GM12875 (cell line): ENCODE results near the gene EEF1AKMT1.

Experiments used
- H3K4me3 ChIP-seq: one replicate; pipeline ENCODE4 v1.5.1; 2011; ENCODE audit warnings: low read depth, low read length, control low read depth
- TF ChIP-seq, protein P1 (sequence below): IDR thresholded peaks from 2 replicates; pipeline ENCODE4 v1.5.1; 2011; ENCODE audit warnings: low read depth, mild to moderate bottlenecking, control low read depth, inconsistent platforms, low read length, moderate library complexity, borderline replicate concordance; ENCODE audit not compliant: insufficient read depth

The EEF1AKMT1 gene

DNA sequence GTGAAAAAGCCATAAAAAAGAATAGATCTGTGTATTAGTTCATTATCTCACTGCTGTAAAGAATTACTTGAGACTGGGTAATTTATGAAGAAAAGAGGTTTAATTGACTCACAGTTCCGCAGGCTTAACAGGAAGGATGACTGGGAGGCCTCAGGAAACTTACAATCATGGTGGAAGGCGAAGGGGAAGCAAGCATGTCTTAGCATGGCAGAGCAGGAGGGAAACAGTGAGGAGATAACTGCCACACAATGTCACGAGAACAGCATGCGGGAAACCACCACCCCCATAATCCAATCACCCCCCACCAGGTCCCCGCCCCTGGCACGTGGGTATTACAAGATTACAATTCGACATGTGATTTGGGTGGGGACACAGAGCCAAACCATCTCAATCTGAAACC lies 39.1 kb upstream of the EEF1AKMT1 start:
- TF ChIP-seq, protein P1, sequence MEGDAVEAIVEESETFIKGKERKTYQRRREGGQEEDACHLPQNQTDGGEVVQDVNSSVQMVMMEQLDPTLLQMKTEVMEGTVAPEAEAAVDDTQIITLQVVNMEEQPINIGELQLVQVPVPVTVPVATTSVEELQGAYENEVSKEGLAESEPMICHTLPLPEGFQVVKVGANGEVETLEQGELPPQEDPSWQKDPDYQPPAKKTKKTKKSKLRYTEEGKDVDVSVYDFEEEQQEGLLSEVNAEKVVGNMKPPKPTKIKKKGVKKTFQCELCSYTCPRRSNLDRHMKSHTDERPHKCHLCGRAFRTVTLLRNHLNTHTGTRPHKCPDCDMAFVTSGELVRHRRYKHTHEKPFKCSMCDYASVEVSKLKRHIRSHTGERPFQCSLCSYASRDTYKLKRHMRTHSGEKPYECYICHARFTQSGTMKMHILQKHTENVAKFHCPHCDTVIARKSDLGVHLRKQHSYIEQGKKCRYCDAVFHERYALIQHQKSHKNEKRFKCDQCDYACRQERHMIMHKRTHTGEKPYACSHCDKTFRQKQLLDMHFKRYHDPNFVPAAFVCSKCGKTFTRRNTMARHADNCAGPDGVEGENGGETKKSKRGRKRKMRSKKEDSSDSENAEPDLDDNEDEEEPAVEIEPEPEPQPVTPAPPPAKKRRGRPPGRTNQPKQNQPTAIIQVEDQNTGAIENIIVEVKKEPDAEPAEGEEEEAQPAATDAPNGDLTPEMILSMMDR = no peak
- H3K4me3 ChIP-seq = no peak overlapping the region

DNA sequence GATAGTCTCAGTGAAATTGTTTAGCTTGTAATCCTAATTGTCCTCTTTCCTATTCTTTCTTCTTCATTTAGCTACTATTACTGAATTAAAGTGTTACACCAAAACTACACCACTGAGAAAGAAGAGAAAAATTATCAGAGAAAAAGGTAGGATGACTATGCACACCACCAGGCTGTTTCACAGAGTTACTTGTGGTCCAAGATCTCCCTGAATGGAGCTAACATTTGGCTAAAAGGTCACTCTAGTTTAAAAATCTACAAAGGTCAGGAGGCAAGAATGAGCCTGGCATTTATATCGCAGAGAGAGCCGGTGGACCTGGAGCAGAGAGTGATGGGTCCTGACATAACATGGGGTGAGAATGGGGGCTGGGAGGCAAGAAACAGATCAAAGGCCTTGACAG lies 37.0 kb upstream of the EEF1AKMT1 start:
- H3K4me3 ChIP-seq = no peak overlapping the region
- TF ChIP-seq, protein P1 = no peak

DNA sequence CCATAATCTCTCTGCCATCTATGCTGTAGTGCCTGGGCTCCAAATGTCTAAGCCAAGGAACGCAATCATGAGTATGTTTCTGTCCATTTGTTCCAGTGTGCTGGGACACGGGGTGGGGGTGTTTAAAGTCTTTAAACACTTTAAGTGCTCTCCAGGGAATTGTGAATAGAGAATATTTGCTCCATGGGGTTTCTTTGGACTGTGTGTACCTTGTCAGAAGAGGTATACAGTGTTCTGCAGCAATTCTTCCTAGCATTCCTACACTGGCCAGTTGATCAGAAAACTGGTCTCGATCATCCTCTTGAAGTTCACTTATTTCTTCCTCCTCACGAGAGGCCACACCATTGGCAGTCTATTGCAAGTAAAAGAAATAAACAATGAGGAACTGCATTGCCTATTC lies 35.1 kb upstream of the EEF1AKMT1 start:
- no peak overlapping the region for H3K4me3 ChIP-seq

DNA sequence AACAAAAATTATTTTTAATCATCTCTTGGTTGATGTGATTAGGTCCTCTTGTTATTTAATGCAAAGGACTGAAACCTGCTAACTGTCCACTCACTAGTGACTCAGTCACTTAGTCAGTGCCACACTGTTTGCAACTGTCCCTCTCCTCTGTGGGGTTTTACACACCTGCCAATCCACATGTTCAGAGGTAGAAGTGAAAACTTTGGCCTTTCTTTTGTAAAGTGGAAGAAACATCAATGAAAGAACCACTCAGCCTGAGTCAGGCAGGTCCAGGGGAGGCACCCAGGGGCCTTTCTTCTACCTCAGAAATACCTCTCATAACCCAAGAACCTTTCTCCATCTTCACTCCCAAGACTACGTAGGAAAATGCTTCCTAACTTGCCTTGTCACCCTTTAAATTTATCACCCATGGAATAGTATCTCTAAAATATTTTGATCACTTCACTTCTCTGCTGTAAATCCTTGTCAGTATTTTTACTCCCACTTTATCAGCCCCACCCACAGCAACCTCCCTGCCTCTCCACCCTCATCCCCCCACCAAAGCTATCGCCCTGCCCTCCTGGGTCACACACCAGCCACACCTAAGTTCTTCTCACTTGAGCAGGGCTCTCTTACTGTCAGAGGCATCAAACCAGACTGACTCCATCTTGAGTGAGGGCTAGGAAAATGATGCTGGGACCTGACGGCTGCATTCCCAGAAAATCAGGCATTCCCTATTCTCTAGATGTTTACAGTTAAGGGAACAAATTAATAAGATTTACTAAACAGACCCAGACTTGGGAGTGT lies 29.6 kb upstream of the EEF1AKMT1 start:
- TF ChIP-seq, protein P1 = no peak

More for the DNA sequence above, 35.1 kb upstream of the EEF1AKMT1 start:
- TF ChIP-seq, protein P1 = no peak

DNA sequence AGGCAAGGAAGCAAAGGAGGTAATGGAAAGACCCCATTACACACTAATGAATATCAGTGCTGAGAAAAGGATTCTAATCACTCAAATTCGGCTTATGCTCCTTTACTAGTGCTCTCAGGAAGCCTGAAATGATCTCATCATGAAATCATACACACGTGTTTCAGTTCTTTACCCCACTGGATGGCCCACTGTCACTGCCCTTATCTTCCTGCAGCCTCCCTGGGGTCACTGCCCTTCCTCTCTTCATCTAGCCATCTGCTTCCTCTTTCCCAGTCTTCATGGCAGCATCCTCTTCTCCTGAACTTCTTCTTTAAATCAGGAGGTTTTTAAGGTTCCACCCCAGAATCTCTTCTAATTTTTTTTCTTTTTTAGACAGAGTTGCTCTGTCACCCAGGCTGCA lies 27.9 kb upstream of the EEF1AKMT1 start:
- TF ChIP-seq, protein P1 = no peak
- no peak overlapping the region for H3K4me3 ChIP-seq

More for the DNA sequence above, 29.6 kb upstream of the EEF1AKMT1 start:
- no peak overlapping the region for H3K4me3 ChIP-seq

DNA sequence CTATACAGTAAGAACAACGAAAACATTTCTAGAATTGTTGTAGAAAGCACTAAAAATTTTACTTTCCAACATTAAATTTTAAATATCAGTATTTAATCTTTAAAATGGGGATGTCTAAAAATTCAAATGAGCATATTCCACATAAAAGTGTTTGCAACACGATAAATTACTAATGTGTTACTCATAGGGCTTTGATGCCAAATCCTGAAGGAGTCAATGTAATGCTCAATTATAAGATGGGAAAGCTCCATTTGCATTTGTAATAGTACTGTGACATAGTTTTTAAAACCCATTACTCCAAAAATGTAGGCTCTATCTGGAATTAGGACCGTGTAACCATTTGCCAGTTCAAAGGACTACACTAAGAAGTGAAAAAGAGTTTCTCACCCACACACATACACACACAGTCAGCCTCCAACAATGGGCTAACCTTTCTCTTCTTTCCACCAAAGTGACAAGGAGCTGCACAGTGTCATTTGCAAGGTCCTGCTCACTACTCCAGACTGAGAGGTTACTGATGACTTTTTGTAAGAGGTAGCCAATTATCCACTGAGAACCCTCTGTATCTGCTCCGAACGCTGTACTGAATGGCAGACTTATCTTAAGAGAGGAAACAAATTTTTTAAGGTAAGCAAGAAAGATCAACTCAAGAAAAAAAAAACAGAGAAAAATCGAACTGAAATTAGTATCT lies 26.1 kb upstream of the EEF1AKMT1 start:
- TF ChIP-seq, protein P1 = no peak

DNA sequence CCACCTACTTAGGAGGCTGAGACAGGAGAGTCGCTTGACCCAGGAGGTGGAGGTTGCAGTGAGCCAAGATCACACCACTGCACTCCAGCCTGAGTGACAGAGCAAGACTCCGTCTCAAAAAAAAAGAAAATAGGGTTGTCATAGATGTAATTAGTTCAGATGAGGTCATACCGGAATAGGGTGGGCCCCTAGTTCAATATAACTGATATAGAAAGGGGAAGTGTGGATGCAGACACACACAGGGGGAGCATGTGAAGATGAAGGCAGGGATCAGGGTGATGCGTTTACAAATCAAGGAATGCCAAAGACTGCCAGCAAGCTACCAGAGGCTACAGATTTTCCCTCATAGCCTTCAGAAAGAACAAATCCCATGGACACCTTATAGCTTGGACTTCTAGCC lies 24.3 kb upstream of the EEF1AKMT1 start:
- H3K4me3 ChIP-seq = no peak overlapping the region
- TF ChIP-seq, protein P1 = no peak

More for the DNA sequence above, 26.1 kb upstream of the EEF1AKMT1 start:
- no peak overlapping the region for H3K4me3 ChIP-seq
